Umbilical cord (tissue), 2 donors: ENCODE measurements around the gene CCDC85C. TPM values are rescaled to one million over a fixed set of nuclear protein-coding genes. Genes with fewer than 3 reads are reported as not detected.

ENCODE experiments used
- DNase-seq: peaks from one replicate; pipeline ENCODE4 v3.0.0-alpha.2; 2015; ENCODE audit warnings: low spot score
- total RNA-seq: library from RNA; depleted of rRNA; stranded (reverse); fragments of >200 nt; gene quantifications from one replicate; pipeline ENCODE4 v1.2.3, GENCODE V29; 2014; ENCODE audit warnings: low replicate concordance; ENCODE audit not compliant: insufficient read depth

CCDC85C gene
- total RNA-seq, 1 donor from 2014 or later: 7.5 TPM

- no peak for DNase-seq
These were observed 44.6 kb downstream of the CCDC85C start for GRCh38 chr14:99559286-99559990.

- no peak for DNase-seq
These were observed 47.7 kb downstream of the CCDC85C start for GRCh38 chr14:99556134-99556791.

- no peak for DNase-seq
These were observed 49.1 kb downstream of the CCDC85C start for GRCh38 chr14:99554757-99555531.

- no peak for DNase-seq
These were observed 49.8 kb downstream of the CCDC85C start for GRCh38 chr14:99554184-99554583.

- no peak for DNase-seq
These were observed 51.3 kb downstream of the CCDC85C start for GRCh38 chr14:99552572-99553216.

GRCh38 chr14:99552021-99552553 lies 51.9 kb downstream of the CCDC85C start:
- no peak for DNase-seq

GRCh38 chr14:99551034-99551922 lies 52.7 kb downstream of the CCDC85C start:
- no peak for DNase-seq

GRCh38 chr14:99550387-99550992 lies 53.5 kb downstream of the CCDC85C start:
- DNase-seq: no peak

- DNase-seq: no peak
These were observed 54.3 kb downstream of the CCDC85C start for GRCh38 chr14:99549684-99550083.

- DNase-seq: no peak
These were observed 55.0 kb downstream of the CCDC85C start for GRCh38 chr14:99548871-99549515.

GRCh38 chr14:99548255-99548654 lies 55.8 kb downstream of the CCDC85C start:
- no peak for DNase-seq

GRCh38 chr14:99546234-99546879 lies 57.6 kb downstream of the CCDC85C start:
- no peak for DNase-seq

GRCh38 chr14:99545586-99545985 lies 58.4 kb downstream of the CCDC85C start:
- no peak for DNase-seq

GRCh38 chr14:99544991-99545390 lies 59.0 kb downstream of the CCDC85C start:
- no peak for DNase-seq

- DNase-seq: no peak
These were observed 60.0 kb downstream of the CCDC85C start for GRCh38 chr14:99543985-99544384.

- DNase-seq: no peak
These were observed 60.6 kb downstream of the CCDC85C start for GRCh38 chr14:99543370-99543769.

GRCh38 chr14:99542566-99542965 lies 61.4 kb downstream of the CCDC85C start:
- DNase-seq: no peak

- DNase-seq: no peak
These were observed 62.1 kb downstream of the CCDC85C start for GRCh38 chr14:99541677-99542470.
